ENCODE measurements around the gene CRELD1.
"Not testable (repeated sequence)": the region's sequence is repeated elsewhere in the genome, so short reads cannot be mapped to it uniquely, and the experiment has no call there.

CRELD1 gene

GRCh38 chr3:9933561-9934234, at the start of gene CRELD1:
TSS of gene CRELD1 (plus strand) at chr3:9933834. CDS start at chr3:9934439, 605 bp downstream.
- FAIRE-seq: peak; percentile 96

DNA sequence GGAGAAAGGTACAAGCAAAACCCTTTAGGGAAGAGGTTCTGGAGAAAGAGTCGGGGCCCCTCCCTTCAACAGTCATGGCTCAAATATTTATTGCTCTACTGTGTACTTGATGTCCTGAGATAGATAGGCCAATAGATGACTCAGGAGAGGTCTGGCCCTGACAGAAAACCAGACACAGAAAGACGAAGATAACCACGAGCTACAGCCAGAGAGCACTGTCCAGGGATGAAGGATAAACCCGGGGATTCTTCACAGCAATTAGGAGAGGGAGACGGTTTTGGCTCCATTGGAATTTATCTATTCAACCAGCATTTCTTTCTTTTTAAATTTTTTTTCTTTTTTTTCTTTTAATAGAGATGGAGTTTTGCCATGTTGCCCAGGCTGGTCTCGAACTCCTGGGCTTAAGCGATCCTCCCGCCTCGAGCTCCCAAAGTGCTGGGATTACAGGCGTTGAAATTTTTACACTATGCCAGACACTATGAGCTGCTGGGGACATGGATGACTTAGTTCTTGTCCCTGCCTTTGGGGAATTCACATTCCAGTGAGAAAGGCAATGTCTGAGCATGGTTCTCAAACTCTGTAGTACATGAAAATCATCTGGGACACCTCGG, 49.0 kb upstream of the CRELD1 start:
- DNase-seq (ENCODE audit: extremely low spot score, insufficient read length, low read depth) (no peak), FAIRE-seq (no peak)

More at GRCh38 chr3:9933561-9934234, at the start of gene CRELD1:
- peak; percentile 85 for DNase-seq (ENCODE audit: extremely low spot score, insufficient read length, low read depth)

GRCh38 chr3:9886328-9886727, 47.3 kb upstream of the CRELD1 start:
- DNase-seq (ENCODE audit: extremely low spot score, insufficient read length, low read depth): no peak
- FAIRE-seq: no peak

DNA sequence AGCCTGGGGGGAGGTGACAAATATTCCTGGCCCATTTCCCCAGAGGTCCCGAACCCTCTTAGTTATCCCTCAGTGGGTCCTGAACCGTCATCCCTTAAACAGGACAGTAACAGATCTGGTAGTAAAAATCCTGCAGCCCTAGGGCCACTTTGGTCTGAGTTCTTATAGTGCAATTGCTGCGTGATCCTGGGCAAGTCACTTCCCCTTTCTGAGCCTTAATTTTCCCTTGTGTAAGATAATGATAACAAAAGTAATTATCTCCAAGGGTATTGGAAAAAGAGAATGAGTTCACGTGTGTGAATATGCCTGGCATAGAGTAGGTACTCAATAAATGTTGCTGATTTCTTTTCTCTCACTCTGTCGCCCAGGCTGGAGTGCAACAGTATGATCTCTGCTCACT, 46.2 kb upstream of the CRELD1 start:
- no peak for DNase-seq (ENCODE audit: extremely low spot score, insufficient read length, low read depth)
- no peak for FAIRE-seq

- no peak for FAIRE-seq
- DNase-seq (ENCODE audit: extremely low spot score, insufficient read length, low read depth): no peak
These were observed 45.1 kb upstream of the CRELD1 start for GRCh38 chr3:9888540-9888939.

DNA sequence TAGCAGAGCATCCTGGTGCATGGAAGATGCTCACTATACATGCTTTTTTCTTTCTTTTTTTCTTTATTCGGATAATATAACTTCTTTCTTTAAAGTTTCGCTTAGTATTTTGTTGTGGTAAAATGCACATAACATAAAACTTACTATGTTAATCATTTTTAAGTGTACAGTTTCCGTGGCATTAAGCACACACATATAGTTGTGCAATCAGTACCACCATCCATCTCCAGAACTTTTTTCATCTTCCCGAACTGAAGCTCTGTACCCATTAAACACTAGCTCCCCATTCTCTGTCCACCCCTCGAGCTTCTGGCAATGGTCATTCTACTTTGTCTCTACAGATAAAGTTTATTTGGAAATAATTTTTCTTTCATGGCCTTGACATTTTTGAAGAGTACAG, 44.2 kb upstream of the CRELD1 start:
- DNase-seq (ENCODE audit: extremely low spot score, insufficient read length, low read depth) (no peak), FAIRE-seq (no peak)

DNA sequence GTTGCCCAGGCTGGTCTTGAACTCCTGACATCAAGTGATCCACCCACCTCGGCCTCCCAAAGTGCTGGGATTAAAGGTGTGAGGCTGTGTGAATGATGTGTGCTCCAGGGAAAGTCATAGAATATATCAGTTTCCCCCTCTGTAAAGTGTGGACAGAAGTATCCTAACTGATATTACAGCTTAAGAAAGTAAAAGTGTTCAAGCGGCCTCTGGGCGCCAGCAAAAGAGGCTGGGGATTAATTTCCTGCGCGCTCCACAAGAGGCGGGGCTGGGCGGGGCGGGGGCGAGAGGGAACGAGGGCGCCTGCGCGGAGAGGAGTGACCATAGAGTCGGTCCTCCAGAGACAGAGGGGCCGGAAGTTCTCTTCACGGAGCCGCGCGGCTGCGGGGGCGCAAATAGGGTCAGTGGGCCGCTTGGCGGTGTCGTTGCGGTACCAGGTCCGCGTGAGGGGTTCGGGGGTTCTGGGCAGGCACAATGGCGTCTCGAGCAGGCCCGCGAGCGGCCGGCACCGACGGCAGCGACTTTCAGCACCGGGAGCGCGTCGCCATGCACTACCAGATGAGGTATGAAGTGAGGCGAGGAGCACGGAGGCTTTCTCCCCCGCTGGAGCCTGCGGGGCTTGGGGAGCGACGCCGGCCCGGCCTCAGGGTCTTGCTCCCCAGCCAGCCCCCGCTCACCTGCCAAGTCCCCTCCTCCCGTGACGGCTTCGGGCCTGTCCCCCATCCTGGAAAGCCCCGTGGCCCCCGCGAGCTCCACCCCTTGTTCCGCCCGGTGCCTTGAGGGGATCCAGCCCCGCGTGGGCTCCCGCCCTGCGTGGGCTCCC, 43.2 kb upstream of the CRELD1 start, which contains the start of gene JAGN1:
JAGN1 (plus strand) TSS at position 362 of the 823 bp plus-strand sequence; CDS start at position 475, 113 bp downstream.
- DNase-seq (ENCODE audit: extremely low spot score, insufficient read length, low read depth): peak; percentile 77
- FAIRE-seq: peak; percentile 67

- DNase-seq (ENCODE audit: extremely low spot score, insufficient read length, low read depth): no peak
- FAIRE-seq: peak; percentile 59
These were observed 42.5 kb upstream of the CRELD1 start for GRCh38 chr3:9891072-9891622.

GRCh38 chr3:9893739-9894138, 39.9 kb upstream of the CRELD1 start:
- FAIRE-seq (no peak), DNase-seq (ENCODE audit: extremely low spot score, insufficient read length, low read depth) (no peak)

GRCh38 chr3:9895715-9896114, 37.9 kb upstream of the CRELD1 start:
- FAIRE-seq; DNase-seq (ENCODE audit: extremely low spot score, insufficient read length, low read depth): not testable (repeated sequence)

GRCh38 chr3:9896755-9897407, 36.8 kb upstream of the CRELD1 start:
- not testable (repeated sequence) for DNase-seq (ENCODE audit: extremely low spot score, insufficient read length, low read depth); FAIRE-seq

DNA sequence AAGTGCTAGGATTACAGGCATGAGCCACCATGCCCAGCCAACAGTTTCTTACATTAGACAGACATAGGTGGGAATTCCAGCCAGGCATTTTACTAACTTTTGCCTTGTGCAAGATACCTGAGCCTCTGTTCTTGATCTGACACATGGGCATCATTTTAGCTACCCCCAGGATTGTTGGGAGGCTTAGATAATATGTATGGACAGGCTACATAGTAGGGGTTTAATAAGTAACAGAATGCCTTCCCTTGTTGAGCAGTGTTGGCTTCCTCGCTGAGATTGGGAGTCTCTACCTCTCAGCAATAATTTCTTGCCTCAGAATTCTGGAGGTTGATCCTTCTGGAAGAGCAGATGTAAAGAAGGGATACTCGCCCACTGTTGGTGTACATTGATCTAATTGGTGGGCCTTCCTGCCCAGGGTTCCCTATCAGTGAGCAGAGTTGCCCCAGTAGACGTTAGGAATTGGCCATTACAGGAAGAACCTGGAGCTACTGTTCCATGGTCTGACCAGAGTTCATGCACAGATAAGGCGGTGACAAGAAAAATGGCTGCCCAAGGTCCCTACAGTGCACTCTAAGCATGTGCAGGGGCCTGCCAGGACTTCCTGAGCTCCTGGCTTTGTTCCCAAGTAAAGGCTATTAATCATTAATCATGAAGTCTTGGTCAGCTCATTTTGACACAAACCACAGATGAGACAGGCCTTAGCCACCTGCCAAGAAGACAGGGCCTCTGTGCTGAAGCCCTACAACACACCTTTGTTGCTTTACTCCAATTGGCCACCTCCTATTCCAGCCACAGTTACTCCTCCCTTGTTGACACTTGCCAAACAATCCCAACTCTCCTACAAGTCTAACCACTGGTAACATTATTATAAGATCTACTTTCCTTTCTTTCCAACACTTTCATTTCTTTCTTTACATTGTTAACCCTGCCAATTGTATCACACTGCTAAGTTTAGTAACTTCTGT, 35.9 kb upstream of the CRELD1 start:
- no peak for DNase-seq (ENCODE audit: extremely low spot score, insufficient read length, low read depth)
- FAIRE-seq: peak; percentile 56

DNA sequence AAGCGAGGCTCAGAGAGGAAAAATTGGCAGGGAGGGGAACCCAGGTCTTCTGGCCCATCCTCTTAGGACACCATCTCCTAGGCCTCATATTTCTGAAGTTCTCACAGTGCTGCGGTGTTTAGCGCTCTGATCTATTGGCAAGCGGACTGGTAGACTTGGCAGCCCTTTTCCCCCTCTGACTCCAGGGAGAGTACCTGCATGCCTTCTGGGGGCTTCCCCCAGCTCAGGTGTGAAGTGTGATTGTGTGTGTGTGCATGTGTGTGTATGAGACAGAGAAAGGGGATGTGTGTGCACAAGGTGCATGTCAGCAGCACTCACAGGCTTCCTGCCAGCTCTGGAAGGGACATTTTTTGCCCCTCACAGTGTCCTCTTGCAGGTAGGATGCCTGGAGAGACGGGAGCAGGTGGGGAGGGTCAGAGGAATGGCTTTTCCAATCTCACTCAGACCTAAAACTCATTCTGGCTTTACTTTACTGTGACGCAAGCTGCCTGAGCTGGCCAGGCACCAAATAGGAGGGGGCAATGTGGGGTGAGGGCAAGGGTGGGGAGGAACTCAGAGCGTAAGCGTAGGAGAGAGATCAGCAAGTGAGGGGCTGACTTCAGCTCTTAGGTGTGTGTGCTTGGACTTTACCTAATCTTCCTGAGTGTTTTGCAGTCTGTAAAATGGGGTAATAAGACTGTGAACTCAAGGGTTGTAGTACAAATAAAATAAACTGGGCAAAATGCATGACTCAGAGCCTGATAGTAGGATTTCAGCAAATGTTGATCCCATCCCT, 35.0 kb upstream of the CRELD1 start:
- DNase-seq (ENCODE audit: extremely low spot score, insufficient read length, low read depth) (no peak), FAIRE-seq (no peak)

GRCh38 chr3:9899289-9899791, 34.3 kb upstream of the CRELD1 start:
- DNase-seq (ENCODE audit: extremely low spot score, insufficient read length, low read depth) (no peak), FAIRE-seq (no peak)

DNA sequence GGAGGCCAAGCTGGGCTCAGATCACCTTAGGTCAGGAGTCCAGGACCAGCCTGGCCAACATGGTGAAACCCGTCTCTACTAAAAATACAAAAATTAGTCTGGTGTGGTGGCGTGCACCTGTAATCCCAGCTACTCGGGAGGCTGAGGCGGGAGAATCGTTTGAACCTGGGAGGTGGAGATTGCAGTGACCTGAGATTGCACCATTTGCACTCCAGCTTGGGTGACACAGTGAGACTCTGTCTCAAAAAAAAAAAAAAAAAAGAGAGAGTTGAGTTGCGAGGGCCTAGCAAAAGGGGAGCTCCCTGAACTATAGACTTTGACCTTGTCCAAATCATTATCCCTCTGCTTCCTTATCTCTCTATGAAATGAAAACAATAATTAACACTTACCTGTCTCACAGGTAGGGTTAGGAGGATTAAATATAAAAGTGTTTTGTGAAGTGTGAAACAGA, 32.6 kb upstream of the CRELD1 start:
- DNase-seq (ENCODE audit: extremely low spot score, insufficient read length, low read depth); FAIRE-seq: not testable (repeated sequence)

GRCh38 chr3:9901967-9902366, 31.7 kb upstream of the CRELD1 start:
- no peak for DNase-seq (ENCODE audit: extremely low spot score, insufficient read length, low read depth)
- no peak for FAIRE-seq

DNA sequence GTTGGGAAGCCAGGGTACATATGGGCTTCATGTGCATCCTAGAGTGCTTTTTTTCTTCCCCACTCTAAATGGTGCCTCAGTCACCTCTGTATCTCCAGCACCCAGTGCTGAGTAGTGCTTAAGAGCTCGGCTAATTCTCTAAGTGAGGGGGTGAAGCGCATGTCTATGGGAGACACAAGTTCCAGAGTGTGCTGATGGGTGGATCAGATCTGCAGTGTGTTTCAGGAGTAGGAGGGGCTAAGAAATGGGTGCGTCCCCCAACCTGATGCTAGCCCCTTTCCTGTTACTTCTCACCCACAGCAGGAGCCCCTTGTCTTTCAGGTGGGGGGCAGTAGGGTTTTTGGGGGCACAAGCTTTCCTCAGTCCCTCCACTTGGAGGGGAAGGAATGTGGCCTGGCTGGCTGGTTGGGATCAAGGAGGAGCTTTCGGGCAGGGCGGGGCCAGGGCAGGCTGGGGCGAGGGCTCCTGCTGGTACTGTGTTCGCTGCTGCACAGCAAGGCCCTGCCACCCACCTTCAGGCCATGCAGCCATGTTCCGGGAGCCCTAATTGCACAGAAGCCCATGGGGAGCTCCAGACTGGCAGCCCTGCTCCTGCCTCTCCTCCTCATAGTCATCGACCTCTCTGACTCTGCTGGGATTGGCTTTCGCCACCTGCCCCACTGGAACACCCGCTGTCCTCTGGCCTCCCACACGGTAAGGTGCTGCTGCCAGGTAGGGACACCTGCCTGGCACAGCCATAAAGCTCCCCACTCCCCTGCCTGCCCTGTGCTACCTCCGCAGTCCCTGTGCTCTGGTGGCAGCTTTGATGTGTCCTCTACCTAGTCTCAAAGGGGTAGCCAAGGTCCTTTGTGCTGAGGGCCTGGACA, 31.0 kb upstream of the CRELD1 start, which contains the start of gene IL17RE:
IL17RE (plus strand) TSS at position 477 of the 866 bp plus-strand sequence; CDS start at position 562, 85 bp downstream.
- no peak for DNase-seq (ENCODE audit: extremely low spot score, insufficient read length, low read depth)
- FAIRE-seq: no peak
